ENCODE data around the gene NUDT16L1. TPM values are rescaled to one million over a fixed set of nuclear protein-coding genes. Genes with fewer than 3 reads are reported as not detected.

Gene NUDT16L1
- total and polyA plus RNA-seq, 2 experiments from 2014 or later: 84.4 to 157 TPM

DNA sequence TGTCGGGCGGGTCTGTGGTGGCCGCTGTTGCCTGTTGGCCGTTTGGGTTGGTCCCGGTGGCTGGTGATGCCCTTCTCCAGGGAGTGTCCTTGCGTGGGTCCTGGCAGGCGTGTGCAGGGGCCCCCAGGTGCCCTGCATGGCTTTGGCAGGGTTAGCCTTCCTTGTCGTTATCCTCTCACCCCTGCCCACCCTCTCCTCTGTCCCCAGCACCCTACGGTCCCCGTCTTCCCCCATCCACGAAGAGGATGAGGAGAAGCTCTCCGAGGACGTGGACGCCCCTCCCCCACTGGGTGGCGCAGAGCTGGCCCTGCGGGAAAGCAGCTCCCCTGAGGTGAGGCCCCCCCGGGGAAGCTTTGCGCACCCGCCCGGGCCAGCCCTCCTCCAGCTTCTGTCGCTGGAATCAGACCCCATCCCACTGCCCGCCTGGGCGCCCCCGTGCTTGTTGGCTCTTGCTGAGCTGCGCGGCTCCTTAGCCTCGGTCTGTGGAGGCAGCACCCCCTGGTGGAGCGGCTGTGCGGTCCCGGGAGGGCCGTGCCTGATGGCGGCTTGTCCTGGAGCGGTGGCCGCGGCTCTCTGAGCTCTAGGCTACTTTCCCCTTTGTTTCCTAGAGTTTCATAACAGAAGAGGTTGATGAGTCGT lies 10.6 kb upstream of the NUDT16L1 start:
- peak; percentile 23 to 42 for DNase-seq (ENCODE audit: low read depth in 1 of 2, low spot score in 1 of 2)
- peaks cover 2% of the 10 kb centered on the region for H3K36me3 ChIP-seq
- H3K9me3 ChIP-seq (ENCODE audit: low read depth): no peaks in the 10 kb centered on the region
- H3K4me3 ChIP-seq: no peak overlapping the region
- H3K27ac ChIP-seq: no peak overlapping the region
- H3K27me3 ChIP-seq: no peaks in the 10 kb centered on the region
- H3K4me1 ChIP-seq (ENCODE audit: low read depth): peaks cover 13% of the 10 kb centered on the region
- TF ChIP-seq, protein P1, sequence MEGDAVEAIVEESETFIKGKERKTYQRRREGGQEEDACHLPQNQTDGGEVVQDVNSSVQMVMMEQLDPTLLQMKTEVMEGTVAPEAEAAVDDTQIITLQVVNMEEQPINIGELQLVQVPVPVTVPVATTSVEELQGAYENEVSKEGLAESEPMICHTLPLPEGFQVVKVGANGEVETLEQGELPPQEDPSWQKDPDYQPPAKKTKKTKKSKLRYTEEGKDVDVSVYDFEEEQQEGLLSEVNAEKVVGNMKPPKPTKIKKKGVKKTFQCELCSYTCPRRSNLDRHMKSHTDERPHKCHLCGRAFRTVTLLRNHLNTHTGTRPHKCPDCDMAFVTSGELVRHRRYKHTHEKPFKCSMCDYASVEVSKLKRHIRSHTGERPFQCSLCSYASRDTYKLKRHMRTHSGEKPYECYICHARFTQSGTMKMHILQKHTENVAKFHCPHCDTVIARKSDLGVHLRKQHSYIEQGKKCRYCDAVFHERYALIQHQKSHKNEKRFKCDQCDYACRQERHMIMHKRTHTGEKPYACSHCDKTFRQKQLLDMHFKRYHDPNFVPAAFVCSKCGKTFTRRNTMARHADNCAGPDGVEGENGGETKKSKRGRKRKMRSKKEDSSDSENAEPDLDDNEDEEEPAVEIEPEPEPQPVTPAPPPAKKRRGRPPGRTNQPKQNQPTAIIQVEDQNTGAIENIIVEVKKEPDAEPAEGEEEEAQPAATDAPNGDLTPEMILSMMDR (IDR thresholded peaks at IDR 0.05; ENCODE audit: low read depth, low read length): peak; percentile 31

DNA sequence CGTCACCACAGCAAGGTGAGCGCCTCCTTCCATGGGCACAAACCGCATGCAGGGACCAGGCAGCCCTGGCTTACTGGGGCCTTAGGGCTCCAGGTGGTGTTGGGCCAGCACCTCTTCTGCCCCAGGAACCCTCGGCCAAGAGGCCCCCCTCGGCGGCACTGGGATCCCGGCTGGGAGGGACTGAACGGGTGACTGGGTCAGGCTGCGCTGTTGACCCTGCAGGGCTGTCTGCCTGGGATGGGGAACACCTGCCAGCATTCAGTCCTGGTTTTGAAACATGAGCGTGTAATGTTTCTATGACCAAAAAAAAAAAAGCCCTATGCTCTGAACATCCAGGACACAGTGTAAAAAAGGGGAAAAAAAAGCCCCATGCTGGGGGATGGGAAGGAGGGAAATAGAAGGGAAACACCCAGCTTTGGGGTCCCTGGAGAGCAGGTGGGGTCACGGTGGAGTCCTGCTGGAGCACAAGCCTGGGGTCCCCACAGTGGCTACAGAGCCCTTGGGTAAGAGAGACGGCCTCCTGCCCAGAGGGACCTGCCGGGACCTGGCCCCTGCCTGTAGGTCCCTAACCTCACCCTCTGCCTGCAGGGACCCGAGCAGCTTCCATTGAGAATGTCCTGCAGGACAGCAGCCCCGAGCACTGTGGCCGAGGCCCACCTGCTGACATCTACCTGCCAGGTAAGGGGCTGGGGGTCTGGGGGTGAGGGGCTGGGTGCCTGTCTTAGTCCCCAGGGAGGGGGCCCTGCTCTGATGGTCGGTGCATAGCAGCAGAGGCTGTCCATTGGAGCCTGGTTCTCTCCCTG lies 9.9 kb upstream of the NUDT16L1 start:
- H3K4me1 ChIP-seq (ENCODE audit: low read depth): peaks cover 13% of the 10 kb centered on the region
- DNase-seq (ENCODE audit: low read depth in 1 of 2, low spot score in 1 of 2): no peak
- H3K27ac ChIP-seq: no peak overlapping the region
- peaks cover 6% of the 10 kb centered on the region for H3K36me3 ChIP-seq
- no peaks in the 10 kb centered on the region for H3K9me3 ChIP-seq (ENCODE audit: low read depth)
- no peak overlapping the region for H3K4me3 ChIP-seq
- no peaks in the 10 kb centered on the region for H3K27me3 ChIP-seq
- TF ChIP-seq, protein P1 (IDR thresholded peaks at IDR 0.05; ENCODE audit: low read depth, low read length): no peak

GRCh38 chr16:4684058-4684715 lies 9.2 kb upstream of the NUDT16L1 start:
- Histone ChIP-seq H3K36me3 (peaks cover 6% of the 10 kb centered on the region), H3K9me3 (ENCODE audit: low read depth) (no peaks in the 10 kb centered on the region), H3K27ac (no peak overlapping the region), H3K27me3 (no peaks in the 10 kb centered on the region), H3K4me3 (no peak overlapping the region), H3K4me1 (ENCODE audit: low read depth) (peaks cover 6% of the 10 kb centered on the region)
- no peak for DNase-seq (ENCODE audit: low read depth in 1 of 2, low spot score in 1 of 2)
- TF ChIP-seq, protein P1 (IDR thresholded peaks at IDR 0.05; ENCODE audit: low read depth, low read length): no peak

GRCh38 chr16:4684763-4685162 lies 8.6 kb upstream of the NUDT16L1 start:
- H3K4me3 ChIP-seq: no peak overlapping the region
- DNase-seq (ENCODE audit: low read depth in 1 of 2, low spot score in 1 of 2): no peak
- H3K36me3 ChIP-seq: peaks cover 6% of the 10 kb centered on the region
- peaks cover under 1% of the 10 kb centered on the region for H3K4me1 ChIP-seq (ENCODE audit: low read depth)
- no peaks in the 10 kb centered on the region for H3K9me3 ChIP-seq (ENCODE audit: low read depth)
- TF ChIP-seq, protein P1 (IDR thresholded peaks at IDR 0.05; ENCODE audit: low read depth, low read length): no peak
- no peak overlapping the region for H3K27ac ChIP-seq
- no peaks in the 10 kb centered on the region for H3K27me3 ChIP-seq

- TF ChIP-seq, protein P1 (IDR thresholded peaks at IDR 0.05; ENCODE audit: low read depth, low read length): no peak
- H3K4me1 ChIP-seq (ENCODE audit: low read depth): no peaks in the 10 kb centered on the region
- no peak overlapping the region for H3K27ac ChIP-seq
- no peak for DNase-seq (ENCODE audit: low read depth in 1 of 2, low spot score in 1 of 2)
- H3K36me3 ChIP-seq: peaks cover 6% of the 10 kb centered on the region
- H3K4me3 ChIP-seq: no peak overlapping the region
- H3K9me3 ChIP-seq (ENCODE audit: low read depth): no peaks in the 10 kb centered on the region
- H3K27me3 ChIP-seq: no peaks in the 10 kb centered on the region
These were observed 8.1 kb upstream of the NUDT16L1 start for GRCh38 chr16:4685292-4685691.

Data from cardiac muscle cell (in vitro differentiated cells and primary cell).